HepG2 (cell line): ENCODE data around the gene SPTAN1. TPM values are rescaled to one million over a fixed set of nuclear protein-coding genes. Genes with fewer than 3 reads are reported as not detected.

Source experiments
- ATAC-seq: fragments of 200-7000 bp; cut with Tn5 transposase; 3 replicates; pipeline ENCODE4 v1.9.1; 2020; ENCODE audit warnings: mild to moderate bottlenecking, moderate library complexity
- BruUV-seq: library from RNA; stranded (reverse); fragments of 400-500 nt; replicated peaks from 2 replicates; lab custom pipeline; 2021; lab: Mats Ljungman, UMichigan
- CTCF ChIA-PET: fragments of 300-600 bp; formaldehyde crosslinking; extraction: SDS; loops from one replicate; lab custom pipeline; 2021; ENCODE audit warnings: low total read pairs, inconsistent platforms, low intra/inter-chr PET ratio; lab: Yijun Ruan, JAX
- POLR2A ChIA-PET: fragments of 350-600 bp; sonication (Branson Sonifier 250); formaldehyde crosslinking; loops from one replicate; lab custom pipeline; 2020; ENCODE audit warnings: antibody characterized with exemption, inconsistent platforms; lab: Yijun Ruan, JAX
- DNase-seq: peaks from one replicate; pipeline ENCODE4 v3.0.0-alpha.2; 2015; ENCODE audit warnings: low spot score
- FAIRE-seq: peaks from 3 replicates; lab custom pipeline; 2011; peaks lifted over from hg19 to GRCh38; lab: Jason Lieb, UNC
- H2AFZ ChIP-seq: one replicate; pipeline ENCODE4 v1.6.1; 2011; ENCODE audit warnings: low read length, inconsistent platforms
- H3K27ac ChIP-seq: fragments of 300-600 bp; 3 replicates; pipeline ENCODE4 v1.8.0; 2011; ENCODE audit warnings: mixed run types, mild to moderate bottlenecking, mixed read lengths, low read length, inconsistent platforms; ENCODE audit not compliant: insufficient read depth; ENCODE audit errors: extremely low read length
- H3K27me3 ChIP-seq, 2 experiments: fragments of 200-600 bp in 1 of 2; 2 replicates in 1 of 2; 3 replicates in 1 of 2; pipeline versions ENCODE4 v1.6.0 to v1.8.0; 2011; ENCODE audit warnings: low read length in 2 of 2, mild to moderate bottlenecking in 2 of 2, moderate library complexity in 2 of 2, inconsistent platforms in 1 of 2; ENCODE audit not compliant: insufficient read depth in 2 of 2, control insufficient read depth in 1 of 2
- H3K36me3 ChIP-seq, 2 experiments: fragments of 200-600 bp in 1 of 2; replicated peaks in 1 of 2; 2 replicates in 1 of 2; 3 replicates in 1 of 2; pipeline versions ENCODE4 v1.5.1 to v1.8.0; 2011; ENCODE audit warnings: low read length in 2 of 2, inconsistent platforms in 1 of 2; ENCODE audit not compliant: insufficient read depth in 2 of 2, control insufficient read depth in 1 of 2
- H3K4me1 ChIP-seq: 2 replicates; pipeline ENCODE4 v1.5.1; 2012; ENCODE audit warnings: low read length, inconsistent platforms; ENCODE audit not compliant: insufficient read depth
- H3K4me2 ChIP-seq: 2 replicates; pipeline ENCODE4 v1.6.0; 2011; ENCODE audit warnings: low read depth, low read length, inconsistent platforms
- H3K4me3 ChIP-seq, 3 experiments: fragments of 200-600 bp in 1 of 3; sonication (generic), shearing (Covaris generic) in 1 of 3; replicated peaks in 1 of 3; 2 replicates each; pipeline ENCODE4 v1.5.1; 2011 to 2016; ENCODE audit warnings: low read length in 3 of 3, inconsistent platforms in 2 of 3, low read depth in 2 of 3, mild to moderate bottlenecking in 2 of 3, control low read depth in 1 of 3, mixed read lengths in 1 of 3; ENCODE audit not compliant: insufficient read depth in 1 of 3
- H3K79me2 ChIP-seq: one replicate; pipeline ENCODE4 v1.6.1; 2011; ENCODE audit warnings: low read length, inconsistent platforms; ENCODE audit not compliant: insufficient read depth
- H3K9ac ChIP-seq: 2 replicates; pipeline ENCODE4 v1.6.0; 2011; ENCODE audit warnings: mild to moderate bottlenecking, low read depth, low read length, inconsistent platforms; ENCODE audit not compliant: insufficient read depth
- H3K9me3 ChIP-seq: 2 replicates; pipeline ENCODE4 v1.5.1; 2012; ENCODE audit warnings: mild to moderate bottlenecking, low read length
- H4K20me1 ChIP-seq: 2 replicates; pipeline ENCODE4 v1.6.0; 2011; ENCODE audit warnings: inconsistent platforms, mild to moderate bottlenecking, low read length, moderate library complexity; ENCODE audit not compliant: insufficient read depth
- ATF3 ChIP-seq: sonication (generic); formaldehyde crosslinking; IDR thresholded peaks from 2 replicates; pipeline ENCODE4 v1.4.0; 2020; ENCODE audit warnings: missing genetic modification reagents
- KLF9 ChIP-seq: IDR thresholded peaks from 2 replicates; pipeline ENCODE4 v1.6.1; 2016; ENCODE audit warnings: low read depth
- MEIS1 ChIP-seq: sonication (generic); formaldehyde crosslinking; IDR thresholded peaks from 2 replicates; pipeline ENCODE4 v1.9.0; 2021; ENCODE audit warnings: mild to moderate bottlenecking, missing genetic modification reagents, moderate library complexity, borderline replicate concordance
- THAP11 ChIP-seq: IDR thresholded peaks from 2 replicates; pipeline ENCODE4 v1.6.1; 2016; ENCODE audit warnings: missing biosample characterization, missing genetic modification reagents
- ZFAT ChIP-seq: sonication (generic); formaldehyde crosslinking; conservative IDR thresholded peaks from 2 replicates; pipeline ENCODE4 v1.8.1; 2023; ENCODE audit warnings: missing genetic modification reagents, inconsistent platforms
- ZNF407 ChIP-seq: sonication (generic); formaldehyde crosslinking; IDR thresholded peaks from one replicate; pipeline ENCODE4 v1.5.1; 2020; ENCODE audit warnings: mild to moderate bottlenecking, missing genetic modification reagents; ENCODE audit errors: not compliant biosample characterization
- ZNF512B ChIP-seq: sonication (generic); formaldehyde crosslinking; IDR thresholded peaks from 2 replicates; pipeline ENCODE4 v1.5.1; 2020; ENCODE audit warnings: missing genetic modification reagents, mild to moderate bottlenecking, borderline replicate concordance
- ZNF598 ChIP-seq: sonication (generic); formaldehyde crosslinking; IDR thresholded peaks from 2 replicates; pipeline ENCODE4 v1.5.1; 2020; ENCODE audit warnings: mild to moderate bottlenecking, missing genetic modification reagents, borderline replicate concordance
- ZNF629 ChIP-seq: sonication (generic); formaldehyde crosslinking; conservative IDR thresholded peaks from 2 replicates; pipeline ENCODE4 v1.5.0; 2020; ENCODE audit warnings: missing genetic modification reagents
- WGBS: methylation state at CpG from one replicate; pipeline ENCODE4 v1.1.6; 2017; ENCODE audit warnings: low lambda C conversion rate; 5-methylcytosine and 5-hydroxymethylcytosine counted together
- in situ Hi-C: cut with HindIII; loops from 2 replicates; pipeline ENCODE4 v1.10.0; 2017; ENCODE audit warnings: low pct_unique_long_range_greater_than_20kb; ENCODE audit not compliant: extremely low pct_ligation_motif_present
- intact Hi-C: fragments of 100-400 bp; cut with micrococcal nuclease; formaldehyde crosslinking; loops from one replicate; pipeline ENCODE4 v1.10.0; 2022; ENCODE audit not compliant: unreplicated experiment
- polyA plus RNA-seq, 8 experiments: library from polyadenylated mRNA; depleted of rRNA in 3 of 8; stranded (reverse) in 7 of 8; unstranded in 1 of 8; fragments of >200 nt; fragmentation: Illumina TruSeq in 4 of 8; extraction: Trizol in 4 of 8; gene quantifications; 2 replicates each; pipeline versions ENCODE4 v1.2.1 to v1.2.3, GENCODE V29; 2011 to 2016; ENCODE audit warnings: low read depth in 4 of 8, missing spikeins in 1 of 8, mixed read lengths in 1 of 8; ENCODE audit not compliant: insufficient read depth in 1 of 8
- total RNA-seq, 5 experiments: library from RNA; depleted of rRNA; stranded (reverse); fragments of >200 nt; fragmentation: Illumina TruSeq; extraction: Trizol; gene quantifications; 2 replicates each; pipeline ENCODE4 v1.2.3, GENCODE V29; 2016; ENCODE audit warnings: low read depth in 1 of 5

The SPTAN1 gene
- total and polyA plus RNA-seq, 2 of the 13 experiments (the other 11 are each of a cell fraction or from before 2014, with no cell fraction given): 106 to 111 TPM

GRCh38 chr9:128504485-128505413 lies 47.6 kb upstream of the SPTAN1 start, which contains the start of gene GLE1:
Gene GLE1 (plus strand): TSS chr9:128504719. CDS start chr9:128504806, 87 bp downstream.
- POLR2A ChIA-PET: interaction anchor here (1.0 to 2.0 kb wide), 6 partner anchors 9 to 229 kb away, joined by 3 to 13 read pairs (median 4); partner anchors contain the start of genes GOLGA2, ODF2, SPTAN1 and SWI5
- CTCF ChIA-PET: no interaction called here
- H3K36me3 ChIP-seq: peaks cover 1 to 12% of the 10 kb centered on the region in 2 experiments; a peak in 4 of 5 replicates
- TF ChIP-seq ZNF629 (CRISPR knock-in tag): 0 out of 2 replicates have a peak, but pooled peaks have one; percentile 30
- peak; percentile 59 for TF ChIP-seq KLF9 (CRISPR knock-in tag)
- TF ChIP-seq ZFAT (CRISPR knock-in tag): peak; percentile 92
- TF ChIP-seq MEIS1: peak; percentile 86
- TF ChIP-seq ZNF407 (CRISPR knock-in tag): peak; percentile 92
- TF ChIP-seq ZNF512B (CRISPR knock-in tag): no peak
- peak; percentile 92; the same call in 1 of the 2 replicates for TF ChIP-seq ZNF598 (CRISPR knock-in tag)
- 0 out of 2 replicates have a peak, but pooled peaks have one; percentile 20 for TF ChIP-seq ATF3 (CRISPR knock-in tag)
- peak; percentile 80 for TF ChIP-seq THAP11 (CRISPR knock-in tag)

More at GRCh38 chr9:128504485-128505413, 47.6 kb upstream of the SPTAN1 start, which contains the start of gene GLE1:
- H3K9me3 ChIP-seq: no peaks in the 10 kb centered on the region
- peak within 1 kb of the TSS; percentile 84 for H2AFZ ChIP-seq
- WGBS: under 1% methylated on average over 23 of the region's 64 CpGs
- peak within 1 kb of the TSS; percentile 79 for H3K27ac ChIP-seq
- no peaks in the 10 kb centered on the region; a peak in 1 of 5 replicates for H3K27me3 ChIP-seq
- ATAC-seq: peak; percentile 98
- no peak for FAIRE-seq
- peaks cover 19% of the 10 kb centered on the region for H3K79me2 ChIP-seq
- BruUV-seq: TSS peak; percentile 67
- H3K4me1 ChIP-seq: peaks cover 21% of the 10 kb centered on the region
- H3K4me3 ChIP-seq: peak within 1 kb of the TSS; percentile 82 to 96 (median 90)
- H3K4me2 ChIP-seq: peak within 1 kb of the TSS; percentile 88
- DNase-seq: peak; percentile 82
- H4K20me1 ChIP-seq: no peaks in the 10 kb centered on the region
- H3K9ac ChIP-seq: peak within 1 kb of the TSS; percentile 87
- intact Hi-C loops (loop anchor here (5.0 kb wide), 1 partner anchor 48 kb away; the partner anchor contains the start of gene SPTAN1), in situ Hi-C loops (no loop called here)
